KBM-7 (cell line): Measurements from ENCODE around the gene NKAP.
A peak's percentile ranks its signal among the peaks of the same experiment; 100 is the strongest.
"Not testable (repeated sequence)": the region's sequence is repeated elsewhere in the genome, so short reads cannot be mapped to it uniquely, and the experiment has no call there.

Source experiments
- DNase-seq: peaks from one replicate; pipeline ENCODE4 v3.0.0-alpha.2; 2015
- in situ Hi-C: fragments of 300-500 bp; cut with MboI; formaldehyde crosslinking; loops from 2 replicates; pipeline ENCODE4 v1.14.3; 2020; ENCODE audit warnings: low sequenced_read_pairs, low pct_unique_long_range_greater_than_20kb, mixed read lengths

NKAP gene

DNA sequence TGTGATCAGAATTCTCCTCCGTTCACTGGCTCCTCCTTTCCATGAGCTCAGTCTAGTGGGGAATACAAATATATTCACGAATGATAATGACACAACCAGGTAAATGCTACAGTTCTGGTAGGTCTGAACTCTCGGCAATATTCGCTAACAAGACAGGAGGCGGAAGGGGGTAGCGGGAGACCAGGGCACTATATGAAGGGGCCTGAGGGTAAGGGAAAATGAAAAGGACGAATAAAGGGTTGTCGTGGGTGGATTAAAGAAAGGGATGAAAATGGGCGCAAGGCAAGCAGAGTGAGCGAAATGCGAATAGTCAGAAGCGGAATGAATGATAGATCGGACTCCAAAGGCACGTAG lies 743 bp downstream of the NKAP start:
- peak; percentile 64 for DNase-seq
- in situ Hi-C loops, result no loop called here

DNA sequence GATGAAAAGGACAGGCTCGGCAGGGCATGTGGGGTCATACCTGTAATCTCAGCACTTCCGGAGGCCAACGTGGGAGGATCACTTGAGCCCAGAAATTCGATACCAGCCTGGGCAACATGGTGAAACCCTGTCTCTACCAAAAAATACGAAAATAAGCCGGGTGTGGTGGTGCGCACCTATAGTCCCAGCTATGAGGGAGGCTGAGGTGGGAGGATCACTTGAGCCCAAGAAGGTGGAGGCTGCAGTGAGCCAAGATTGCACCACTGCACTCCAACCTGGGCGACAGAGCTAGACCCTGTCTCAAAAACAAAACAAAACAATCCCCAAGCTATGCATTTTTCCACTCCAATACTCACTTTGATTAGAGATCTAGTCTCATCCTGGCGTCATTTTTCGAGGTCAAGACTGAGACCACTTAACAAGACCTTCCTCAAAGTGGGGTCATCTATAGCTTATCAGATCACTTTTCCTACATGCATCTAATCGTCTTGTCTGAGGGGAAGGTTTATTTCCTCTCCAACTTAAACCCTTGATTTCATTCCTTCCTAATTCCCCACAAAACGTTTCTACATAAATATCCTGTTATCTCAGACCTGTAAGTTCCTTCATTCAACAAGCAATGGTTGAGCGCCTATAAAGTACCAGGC lies 1.3 kb downstream of the NKAP start:
- in situ Hi-C loops, result no loop called here
- DNase-seq, result no peak

DNA sequence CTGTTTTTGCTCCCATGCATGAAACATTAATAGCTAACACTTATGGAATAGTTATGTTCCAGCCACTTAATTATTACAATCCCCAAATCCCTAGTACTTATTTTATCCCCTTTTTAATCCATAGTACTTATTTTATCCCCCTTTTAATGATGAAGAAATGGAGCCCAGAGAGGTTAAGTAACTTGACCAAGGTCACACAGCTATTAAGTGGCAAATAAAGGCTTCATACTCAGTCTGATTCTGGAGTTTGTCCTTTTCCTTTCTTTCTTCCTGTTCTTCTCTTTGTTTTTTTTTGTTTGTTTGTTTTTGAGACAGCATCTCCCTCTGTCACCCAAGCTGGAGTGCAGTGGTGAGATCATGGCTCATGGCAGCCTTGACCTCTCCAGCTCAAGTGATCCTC lies 2.2 kb downstream of the NKAP start:
- no peak for DNase-seq
- in situ Hi-C loops, result no loop called here

DNA sequence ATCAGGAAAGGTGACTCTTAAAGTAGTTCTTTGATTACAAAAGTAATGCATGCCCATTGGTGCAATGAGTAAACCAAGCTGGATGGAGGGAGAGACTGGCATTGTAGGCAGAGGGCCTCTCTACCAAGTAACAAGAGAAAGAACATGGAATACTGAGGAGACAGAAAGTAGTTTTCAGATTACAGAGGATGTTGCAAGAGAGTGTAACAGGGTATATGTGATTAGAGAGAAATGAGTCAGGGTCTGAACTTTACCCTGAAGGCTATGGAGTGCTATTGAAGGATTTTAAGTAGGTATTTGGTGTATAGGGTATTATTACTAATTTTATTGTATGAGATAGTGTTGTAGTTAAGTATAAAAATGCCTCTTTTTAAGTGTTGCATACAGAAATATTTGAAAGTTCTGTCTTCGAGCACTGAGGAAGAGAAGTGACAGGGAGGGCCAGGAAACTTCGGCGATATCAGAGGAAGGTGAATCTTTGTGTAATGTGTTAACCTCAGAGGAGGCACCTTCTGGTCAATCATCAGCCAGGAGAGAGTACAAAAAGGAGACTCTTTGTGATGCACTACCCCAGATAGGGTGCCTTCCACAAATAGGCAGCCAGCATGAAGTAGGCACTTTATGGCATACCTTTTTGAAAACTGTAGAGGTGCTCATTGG lies 8.2 kb downstream of the NKAP start:
- in situ Hi-C loops, result no loop called here
- no peak for DNase-seq

DNA sequence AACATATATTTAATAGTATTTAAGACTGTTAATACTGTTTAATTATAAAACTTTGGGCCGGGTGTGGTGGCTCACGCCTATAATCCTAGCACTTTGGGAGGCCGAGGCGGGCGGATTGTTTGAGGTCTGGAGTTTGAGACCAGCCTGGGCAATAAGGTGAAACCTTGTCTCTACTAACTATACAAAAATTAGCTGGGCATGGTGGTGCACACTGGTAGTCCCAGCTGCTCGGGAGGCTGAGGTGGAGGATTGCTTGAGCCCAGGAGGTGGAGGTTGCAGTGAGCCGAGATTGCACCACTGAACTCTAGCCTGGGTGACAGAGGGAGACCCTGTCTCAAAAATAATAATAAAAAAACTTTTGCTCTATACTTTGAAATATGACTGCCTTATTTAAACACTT lies 21.2 kb downstream of the NKAP start:
- in situ Hi-C loops, DNase-seq: not testable (repeated sequence)

DNA sequence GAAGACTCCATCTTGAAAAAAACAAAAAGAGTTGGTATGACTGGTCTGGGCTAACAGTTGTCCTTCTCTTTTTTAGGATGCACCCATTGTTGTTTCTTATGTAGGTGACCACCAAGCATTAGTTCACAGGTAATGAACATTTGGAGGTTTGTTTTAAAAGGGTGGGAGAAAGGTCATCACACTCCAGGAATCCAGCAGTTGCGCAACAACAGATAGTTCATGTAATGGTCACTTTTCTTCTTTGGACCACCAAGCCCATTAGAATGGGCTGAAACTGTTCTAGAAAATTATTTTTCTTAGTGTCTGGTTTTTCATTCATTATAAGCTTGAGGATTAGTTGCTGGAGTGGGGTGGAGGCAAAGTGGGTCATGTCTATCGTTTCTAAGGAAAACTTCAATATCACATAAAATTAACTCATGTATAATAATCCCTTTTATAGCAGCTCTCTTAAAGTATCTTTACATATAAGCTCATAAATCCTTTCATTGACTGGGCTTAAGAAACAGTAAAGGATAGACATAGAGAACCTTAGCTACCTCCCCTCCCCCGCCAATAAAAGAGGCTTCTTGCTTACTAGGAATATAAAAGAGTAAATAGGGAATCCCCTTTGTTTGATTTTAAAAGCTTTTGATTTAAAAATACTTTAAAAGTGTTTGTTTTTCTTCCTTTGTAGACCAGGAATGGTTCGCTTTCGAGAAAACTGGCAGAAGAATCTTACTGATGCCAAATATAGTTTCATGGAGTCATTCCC lies 23.5 kb downstream of the NKAP start:
- in situ Hi-C loops, result no loop called here
- no peak for DNase-seq

DNA sequence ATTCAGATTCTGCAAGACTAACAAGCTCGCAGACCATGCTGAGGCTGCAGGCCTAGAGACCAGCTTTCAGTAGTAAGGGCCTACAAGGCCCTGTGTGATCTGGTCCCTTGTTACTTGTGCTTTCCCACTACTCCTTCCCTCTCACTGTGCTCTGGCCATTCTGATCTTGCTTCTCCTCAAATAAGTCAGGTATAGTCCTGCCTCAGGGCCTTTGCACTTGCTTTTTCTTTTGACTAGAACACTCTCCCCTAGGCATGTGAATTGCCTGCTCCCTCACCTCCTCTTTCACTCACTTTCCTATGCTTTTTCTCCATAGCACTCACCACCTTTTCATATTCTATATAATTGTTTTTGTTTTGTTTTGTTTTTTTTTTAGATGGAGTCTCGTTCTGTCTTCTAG lies 25.7 kb downstream of the NKAP start:
- in situ Hi-C loops, result no loop called here
- no peak for DNase-seq

DNA sequence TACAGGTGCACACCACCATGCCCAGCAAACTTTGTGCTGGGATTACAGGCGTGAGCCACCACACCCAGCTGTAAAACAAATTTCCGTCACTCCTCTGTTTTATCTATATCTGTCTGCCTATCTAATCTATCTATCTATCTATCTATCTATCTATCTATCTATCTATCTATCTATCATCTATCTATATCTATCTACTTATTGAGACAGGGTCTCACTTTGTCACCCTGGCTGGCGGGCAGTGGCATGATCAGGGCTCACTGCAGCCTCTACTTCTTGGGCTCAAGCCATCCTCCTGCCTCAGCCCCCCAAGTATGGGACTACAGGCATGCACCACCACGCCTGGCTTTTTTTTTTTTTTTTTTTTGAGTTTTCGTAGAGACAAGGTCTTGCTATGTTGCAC lies 27.2 kb downstream of the NKAP start:
- DNase-seq, result no peak
- in situ Hi-C loops, result no loop called here

DNA sequence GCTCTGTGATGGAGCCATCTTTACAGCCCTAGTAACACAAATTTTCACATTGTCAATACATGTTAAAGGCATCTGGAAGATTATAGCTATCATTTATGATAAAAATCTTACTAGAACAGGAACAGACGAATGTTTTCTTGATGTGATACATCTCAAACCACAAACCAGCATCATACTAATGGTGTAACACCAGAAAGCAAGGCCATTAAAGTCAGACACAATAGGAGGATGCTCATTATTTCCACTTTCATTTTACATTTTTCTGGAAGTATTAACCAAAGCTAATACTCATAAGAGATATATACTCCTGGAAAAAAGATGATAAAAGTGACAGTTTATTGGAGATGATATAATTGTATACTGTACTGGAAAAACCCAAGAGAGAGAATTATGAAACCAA lies 42.6 kb downstream of the NKAP start:
- in situ Hi-C loops, result no loop called here
- DNase-seq, result no peak

DNA sequence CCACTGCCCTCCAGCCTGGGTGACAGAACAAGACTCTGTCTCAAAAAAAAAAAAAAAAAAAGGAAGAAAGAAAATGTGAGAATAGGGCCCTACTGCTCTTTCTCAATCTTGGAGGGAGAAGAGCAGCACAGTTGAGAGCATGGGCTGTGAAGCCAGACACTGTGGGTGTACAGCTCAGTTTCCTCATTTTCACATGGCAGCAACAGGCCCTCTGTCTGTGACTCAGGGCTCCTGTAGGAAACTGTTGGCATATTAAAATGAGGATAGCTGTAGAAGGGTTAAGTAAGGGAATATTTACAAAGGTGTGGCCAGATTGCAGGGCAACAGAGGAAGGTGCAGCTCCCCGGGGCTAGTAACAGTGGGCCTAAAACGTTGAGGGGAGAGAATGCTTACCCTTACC lies 44.4 kb downstream of the NKAP start:
- peak; percentile 84 for DNase-seq
- in situ Hi-C loops, result no loop called here

DNA sequence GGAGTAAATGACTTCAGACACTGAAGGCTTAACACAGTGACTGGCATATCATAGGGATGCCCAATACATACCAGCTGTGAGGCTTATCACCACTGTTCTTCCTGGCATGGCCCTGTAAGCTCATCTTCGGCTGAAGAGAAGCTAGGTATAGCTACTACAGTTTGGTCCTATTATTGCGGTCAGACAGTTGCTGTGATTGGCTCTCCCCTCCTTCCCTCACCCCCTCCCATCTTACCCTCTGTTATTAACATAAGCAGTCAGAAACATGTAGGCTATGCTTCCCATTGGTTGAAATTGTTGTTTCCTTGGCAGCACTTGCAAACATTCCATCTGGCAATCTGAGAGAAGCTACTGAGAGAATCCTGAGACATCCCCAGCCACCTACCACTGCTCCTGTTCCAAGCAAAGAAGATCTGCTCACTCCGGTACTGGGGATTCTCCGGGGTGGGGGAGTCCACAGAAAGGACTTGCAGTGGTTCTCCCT lies 47.7 kb downstream of the NKAP start, which contains the start of gene AKAP14:
AKAP14 (plus strand) TSS at position 51 of the 484 bp plus-strand sequence. CDS start 7,331 bp downstream, outside the sequence.
- no peak for DNase-seq
- in situ Hi-C loops, result no loop called here

DNA sequence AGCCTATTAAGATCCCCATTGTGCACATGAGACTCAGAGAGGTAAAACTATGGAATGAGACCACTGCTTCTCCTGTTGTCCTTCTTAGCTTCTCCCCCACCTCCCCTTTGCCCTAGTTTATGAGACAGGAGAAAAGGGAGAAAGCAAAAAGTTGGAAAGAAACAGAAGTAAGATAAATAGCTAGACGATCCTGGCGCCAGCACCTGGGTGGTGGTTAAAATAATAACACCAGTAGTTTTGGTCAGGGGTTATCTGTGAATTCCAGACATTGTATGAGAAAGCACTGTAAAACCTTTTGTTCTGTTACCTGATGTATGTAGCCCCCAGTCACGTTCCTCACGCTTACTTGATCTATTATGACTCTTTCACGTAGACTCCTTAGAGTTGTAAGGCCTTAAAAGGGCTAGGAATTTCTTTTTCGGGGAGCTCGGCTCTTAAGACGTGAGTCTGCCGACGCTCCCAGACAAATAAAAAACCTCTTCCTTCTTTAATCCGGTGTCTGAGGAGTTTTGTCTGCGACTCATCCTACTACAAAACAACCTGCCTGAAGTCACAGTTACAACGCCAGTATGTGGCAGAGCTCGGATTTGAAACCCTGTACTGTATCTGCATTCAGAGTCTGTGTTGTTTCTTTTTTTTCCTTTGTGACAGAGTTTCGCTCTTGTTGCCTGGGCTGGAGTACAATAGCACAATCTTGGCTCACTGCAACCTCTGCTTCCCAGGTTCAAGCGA lies 51.4 kb downstream of the NKAP start:
- DNase-seq, in situ Hi-C loops: not testable (repeated sequence)

DNA sequence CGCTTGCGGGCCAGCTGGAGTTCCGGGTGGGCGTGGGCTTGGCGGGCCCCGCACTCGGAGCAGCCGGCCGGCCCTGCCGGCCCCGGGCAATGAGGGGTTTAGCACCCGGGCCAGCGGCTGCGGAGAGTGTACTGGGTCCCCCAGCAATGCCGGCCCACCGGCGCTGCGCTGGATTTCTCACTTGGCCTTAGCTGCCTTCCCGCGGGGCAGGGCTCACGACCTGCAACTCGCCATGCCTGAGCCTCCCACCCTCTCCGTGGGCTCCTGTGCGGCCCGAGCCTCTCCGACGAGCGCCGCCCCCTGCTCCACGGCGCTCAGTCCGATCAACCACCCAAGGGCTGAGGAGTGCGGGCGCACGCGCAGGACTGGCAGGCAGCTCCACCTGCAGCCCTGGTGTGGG lies 52.9 kb downstream of the NKAP start:
- in situ Hi-C loops, DNase-seq: not testable (repeated sequence)

DNA sequence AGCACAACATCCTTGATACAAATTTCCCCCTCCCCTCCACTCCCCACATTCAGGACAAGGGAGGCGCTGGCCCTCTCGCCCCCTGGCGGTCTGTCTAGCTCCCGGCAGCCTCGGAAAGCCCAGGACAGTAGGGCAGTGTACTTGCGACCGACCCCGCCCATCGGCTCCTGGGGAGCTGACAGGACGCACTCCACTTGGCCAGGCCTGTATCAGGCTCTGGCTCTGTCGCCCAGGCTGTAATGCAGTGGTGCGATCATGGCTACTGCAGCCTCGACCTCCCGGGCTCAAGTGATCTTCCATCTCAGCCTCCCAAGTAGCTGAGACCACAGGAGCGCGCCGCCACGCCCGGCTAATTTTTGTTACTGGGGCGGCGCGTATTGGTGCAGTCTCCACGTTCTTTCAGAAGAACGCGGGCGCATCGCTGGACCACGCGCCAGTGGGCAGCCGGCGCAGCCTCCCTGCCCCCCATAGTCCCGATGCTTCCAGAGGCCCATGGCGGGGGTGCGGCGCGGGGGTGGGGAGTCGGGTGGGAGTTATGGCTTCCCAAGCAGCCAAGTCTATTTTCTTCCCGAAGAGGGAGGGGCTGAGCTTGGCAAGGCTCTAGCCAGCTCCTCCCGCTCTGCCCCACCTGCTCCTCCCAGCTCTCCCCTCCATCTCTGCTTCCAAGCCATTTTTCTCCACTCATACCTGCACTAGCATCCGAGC lies 55.7 kb downstream of the NKAP start:
- in situ Hi-C loops, result no loop called here
- DNase-seq, result peak; percentile 73

DNA sequence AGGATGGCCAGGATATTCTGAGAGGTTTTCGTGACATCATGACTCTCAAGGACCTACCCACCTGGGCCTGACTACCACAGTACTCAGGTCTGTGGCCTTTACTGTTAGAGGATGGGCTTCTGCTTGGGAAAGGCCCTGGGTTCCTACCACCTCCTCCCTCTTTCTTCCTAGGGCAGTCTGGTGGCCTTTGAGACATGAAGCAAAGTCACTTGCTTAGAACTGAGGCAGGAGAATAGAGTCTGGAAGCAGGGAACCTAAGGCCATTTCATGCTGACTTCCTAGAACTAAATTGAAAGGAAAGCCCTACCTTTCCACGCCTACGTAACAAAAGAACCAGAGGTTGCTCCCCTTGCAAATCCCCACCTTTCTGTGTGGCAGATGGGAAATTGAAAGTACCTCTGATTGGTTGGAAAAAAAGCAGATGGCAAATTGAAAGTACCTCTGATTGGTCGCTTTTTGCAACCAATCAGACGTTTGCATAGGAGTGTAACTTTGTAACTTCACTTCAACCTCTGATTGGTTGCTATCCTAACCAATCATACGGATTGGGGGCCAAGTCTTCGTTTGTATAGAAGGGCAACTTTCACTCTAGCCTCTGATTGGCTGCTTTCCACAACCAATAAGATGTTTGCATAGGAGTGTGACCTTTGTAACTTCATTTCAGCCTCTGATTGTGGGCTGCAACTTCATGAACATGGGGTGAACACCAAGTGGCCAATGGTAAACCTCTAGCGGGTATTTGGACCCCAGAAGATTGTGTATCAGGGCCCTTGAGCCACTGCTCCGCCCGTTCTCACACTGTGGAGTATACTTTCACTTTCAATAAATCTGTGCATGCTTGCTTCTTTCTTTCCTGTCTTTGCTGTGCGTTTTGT lies 57.8 kb downstream of the NKAP start:
- in situ Hi-C loops, result no loop called here
- peak; percentile 43 for DNase-seq

DNA sequence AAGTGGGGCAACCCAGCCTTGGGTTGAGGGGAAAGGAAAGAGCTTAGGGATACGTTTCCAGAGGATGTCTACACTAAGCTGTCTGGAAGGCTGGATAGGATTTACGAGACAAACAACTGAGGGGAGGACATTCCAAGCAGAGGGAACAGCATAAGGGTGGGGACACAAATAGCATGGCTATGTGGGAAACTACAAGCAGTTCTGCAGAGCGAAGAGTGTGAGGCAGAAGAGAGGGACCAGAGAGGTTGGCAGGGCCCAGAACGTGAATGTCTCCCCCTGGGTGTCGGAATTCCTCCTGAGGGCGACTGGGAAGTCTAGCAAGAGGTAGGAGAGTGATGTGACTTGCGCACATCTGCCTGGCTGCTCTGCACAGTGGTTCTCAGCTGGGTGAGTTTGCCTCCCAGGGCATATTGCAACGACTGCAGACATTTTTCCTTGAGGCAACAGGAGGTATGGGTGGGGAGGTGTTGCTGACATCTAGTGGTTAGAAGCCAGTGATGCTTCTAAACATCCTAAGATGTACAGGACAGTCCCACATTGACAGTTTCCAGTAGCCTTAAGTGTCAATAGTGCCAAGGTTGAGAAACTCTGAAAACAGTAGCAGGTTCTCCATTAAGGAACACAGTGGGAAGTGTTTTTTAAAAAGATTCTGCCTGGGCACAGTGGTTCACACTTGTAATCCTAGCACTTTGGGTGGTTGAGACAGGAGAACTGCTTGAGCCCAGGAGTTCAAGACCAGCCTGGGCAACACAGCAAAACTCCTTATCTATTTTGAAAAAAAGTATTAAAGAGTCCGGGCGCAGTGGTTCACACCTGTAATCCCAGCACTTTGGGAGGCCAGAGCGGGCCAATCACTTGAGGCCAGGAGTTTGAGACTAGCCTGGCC lies 62.8 kb downstream of the NKAP start:
- in situ Hi-C loops, result no loop called here
- DNase-seq, result peak; percentile 83

DNA sequence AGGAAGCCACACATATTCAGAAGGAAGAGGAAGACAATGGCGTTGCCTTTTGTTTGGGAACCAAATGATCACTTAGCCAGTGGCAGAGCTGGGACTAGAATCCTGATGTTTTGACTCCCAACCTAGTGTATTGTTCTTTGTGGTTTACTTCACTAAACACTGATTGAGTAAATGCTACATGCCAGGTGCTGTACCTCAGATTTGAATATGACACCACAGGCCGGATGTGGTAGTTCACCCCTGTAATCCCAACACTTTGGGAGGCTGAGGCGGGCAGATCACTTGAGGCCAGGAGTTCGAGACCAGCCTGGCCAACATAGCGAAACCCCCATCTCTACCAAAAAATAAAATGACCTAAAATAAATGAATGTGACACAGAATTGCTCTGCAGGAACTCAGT lies 63.5 kb downstream of the NKAP start:
- peak; percentile 31 for DNase-seq
- in situ Hi-C loops, result no loop called here
